CD1c-positive myeloid dendritic cell (primary cell): ENCODE measurements around the gene ATP1A3.

ENCODE experiments used
- DNase-seq: peaks from one replicate; pipeline ENCODE4 v3.0.0-alpha.2; 2016; ENCODE audit errors: extremely low spot score

Gene ATP1A3

DNA sequence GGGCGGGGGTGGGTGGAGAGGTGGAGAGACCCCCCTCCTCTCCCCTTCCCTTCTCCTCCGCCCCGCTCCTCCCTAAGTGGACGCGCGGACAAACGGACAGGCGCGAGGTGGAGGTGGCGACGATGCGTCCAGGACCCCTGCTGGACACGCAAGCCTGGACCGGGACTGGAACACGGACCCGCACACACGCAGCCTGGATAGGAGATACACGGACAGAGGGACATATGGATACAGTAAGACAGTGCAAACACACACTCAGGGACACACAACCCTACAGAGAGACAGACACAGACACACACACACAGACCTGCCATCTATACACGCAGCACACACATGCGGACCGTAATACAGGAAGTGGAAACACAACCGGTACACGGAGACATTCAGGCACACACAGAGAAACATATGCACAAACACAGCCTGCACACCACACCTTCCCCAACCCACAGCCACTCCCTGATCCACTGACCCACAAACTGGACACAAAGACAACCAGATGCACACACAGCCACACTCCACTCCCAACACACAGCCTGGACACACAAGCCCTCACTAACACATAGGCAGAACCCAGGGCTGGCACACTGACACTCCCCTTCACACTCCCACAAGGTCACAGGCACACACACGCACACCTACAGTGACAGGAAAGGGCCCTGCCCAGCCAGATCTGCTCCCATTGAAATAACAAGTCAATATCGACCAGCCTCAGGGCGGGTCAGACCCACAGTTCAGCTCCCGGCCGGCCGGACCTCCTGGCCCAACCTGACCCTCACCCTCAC, 65.1 kb downstream of the ATP1A3 start:
- DNase-seq, result peak; percentile 40

DNA sequence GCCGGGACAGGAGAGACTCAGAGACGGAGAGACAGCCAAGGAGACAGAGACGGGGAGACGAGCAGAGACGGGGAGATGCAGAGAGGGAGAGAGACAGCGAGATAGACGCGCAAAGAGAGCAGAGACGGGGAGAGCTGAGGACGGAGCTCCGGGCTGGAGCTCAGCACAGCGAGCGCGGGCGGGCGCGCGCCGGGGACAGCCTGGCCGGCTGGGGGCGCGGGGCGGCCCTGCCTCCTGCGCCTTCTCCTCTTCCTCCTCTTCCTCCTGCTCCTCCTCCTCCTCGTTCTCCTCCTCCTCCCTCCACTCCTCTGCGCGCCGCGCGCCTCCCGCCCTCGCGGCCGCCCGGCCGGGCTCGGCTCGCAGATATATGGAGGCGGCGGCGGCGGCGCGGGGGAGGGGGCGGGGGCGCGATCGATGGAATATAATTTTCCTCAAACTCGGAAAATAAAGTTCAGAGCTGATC, 65.8 kb downstream of the ATP1A3 start, which contains the start of gene ERFL:
Gene ERFL, minus strand, starts transcription at position 229 of the 463 bp plus-strand sequence. CDS start 15,530 bp downstream, outside the sequence.
- peak; percentile 8 for DNase-seq

DNA sequence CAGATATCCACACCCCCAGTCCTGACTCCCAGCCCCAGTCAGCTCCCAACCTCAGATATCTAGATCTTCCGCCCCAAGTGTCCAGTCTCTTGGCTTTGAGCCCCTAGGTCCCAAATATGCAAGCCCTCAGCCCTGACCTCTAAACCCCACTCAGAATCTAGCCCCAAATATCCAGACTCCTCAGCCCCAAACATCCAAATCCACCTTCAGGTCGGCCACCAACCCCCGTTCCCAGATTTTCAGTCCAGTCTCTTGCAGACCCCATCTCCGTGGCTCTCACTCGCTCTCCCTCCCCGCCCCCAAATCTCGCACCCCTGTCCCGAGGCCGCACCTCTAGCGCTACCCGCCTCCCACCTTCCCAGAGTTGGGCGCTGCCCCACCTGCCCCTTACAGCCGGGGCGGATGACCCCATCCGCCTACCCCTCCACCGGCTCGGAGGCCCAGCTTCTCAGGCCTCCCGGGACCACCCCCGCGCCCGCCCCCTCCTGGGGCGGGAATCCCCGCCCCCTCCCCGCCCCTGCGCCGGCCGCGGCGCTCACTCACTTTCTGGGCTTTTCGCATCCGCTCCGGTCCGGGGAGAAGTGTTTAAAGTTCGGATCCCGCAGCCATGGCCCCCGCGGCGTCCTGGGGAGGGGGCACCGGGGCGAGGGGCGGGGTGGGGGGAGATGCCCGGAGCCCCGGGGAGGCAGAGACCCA, 66.4 kb downstream of the ATP1A3 start:
- DNase-seq, result no peak

DNA sequence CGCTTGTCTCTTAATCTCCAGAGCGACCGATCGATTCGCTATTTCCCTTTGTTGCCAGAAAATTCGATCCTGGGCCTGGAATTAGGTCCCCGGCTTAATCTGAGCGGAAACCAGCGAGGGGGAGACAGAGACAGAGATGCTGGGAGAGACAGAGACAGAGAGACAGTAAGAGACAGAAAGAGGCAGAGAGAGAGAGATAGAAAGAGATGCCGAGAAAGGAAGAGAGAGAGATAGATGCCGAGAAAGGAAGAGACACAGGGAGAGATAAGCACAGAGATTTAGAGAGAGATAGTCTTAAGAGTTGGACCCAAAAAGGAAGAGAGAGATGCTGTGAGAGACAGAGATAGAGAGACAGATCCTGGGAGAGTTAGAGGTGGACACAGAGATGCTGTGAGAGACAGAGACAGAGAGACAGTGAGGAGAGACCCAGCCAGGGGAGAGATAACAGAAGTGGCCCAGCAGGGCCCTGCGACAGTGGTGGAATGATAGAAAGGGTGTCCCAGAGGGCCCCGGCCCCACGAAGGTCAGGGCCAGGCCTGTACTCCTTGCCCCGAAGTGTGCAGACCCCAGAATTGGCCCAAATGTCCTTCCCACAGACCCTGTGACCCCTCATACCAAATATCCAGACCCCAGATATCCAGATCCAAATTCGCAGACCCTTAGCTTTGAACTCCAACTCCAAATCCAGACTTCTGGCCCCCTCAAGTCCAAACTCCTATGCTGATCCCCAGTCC, 67.1 kb downstream of the ATP1A3 start:
- no peak for DNase-seq

DNA sequence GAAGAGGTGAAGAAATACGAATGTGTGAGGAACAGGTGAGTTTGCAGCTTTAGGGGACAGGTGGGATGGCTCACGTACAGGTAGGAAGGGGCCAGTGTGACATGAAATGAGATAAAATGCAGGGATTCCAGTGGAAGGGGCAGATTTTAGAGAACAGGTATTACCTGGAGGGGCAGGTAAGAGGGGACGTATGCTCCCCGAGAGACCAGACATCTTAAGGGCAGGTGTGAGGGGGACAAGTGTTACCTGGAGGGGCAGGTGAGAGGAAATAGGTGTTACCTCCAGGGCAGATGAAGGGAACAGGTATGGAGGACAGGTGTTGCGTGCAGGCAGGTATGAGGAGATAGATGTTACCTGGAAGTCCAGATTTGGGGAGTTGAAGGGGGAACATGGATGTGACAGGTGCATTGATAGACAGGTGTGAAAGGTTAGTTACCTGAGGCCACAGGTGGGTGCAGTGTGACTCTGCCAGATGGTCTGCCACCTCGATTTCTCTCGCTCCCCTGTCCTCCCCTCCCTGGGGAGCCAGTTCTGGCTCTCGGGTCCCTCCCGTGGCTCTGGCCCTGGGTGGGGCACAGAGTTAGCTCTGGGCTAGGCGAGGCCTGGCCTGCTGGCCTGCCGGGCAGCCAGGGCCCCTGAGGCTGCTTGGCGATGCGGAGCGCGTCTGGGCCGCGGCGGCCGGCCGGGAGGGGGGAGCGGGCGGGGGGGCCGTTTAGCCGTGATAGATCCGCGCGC, 67.8 kb downstream of the ATP1A3 start:
- no peak for DNase-seq

DNA sequence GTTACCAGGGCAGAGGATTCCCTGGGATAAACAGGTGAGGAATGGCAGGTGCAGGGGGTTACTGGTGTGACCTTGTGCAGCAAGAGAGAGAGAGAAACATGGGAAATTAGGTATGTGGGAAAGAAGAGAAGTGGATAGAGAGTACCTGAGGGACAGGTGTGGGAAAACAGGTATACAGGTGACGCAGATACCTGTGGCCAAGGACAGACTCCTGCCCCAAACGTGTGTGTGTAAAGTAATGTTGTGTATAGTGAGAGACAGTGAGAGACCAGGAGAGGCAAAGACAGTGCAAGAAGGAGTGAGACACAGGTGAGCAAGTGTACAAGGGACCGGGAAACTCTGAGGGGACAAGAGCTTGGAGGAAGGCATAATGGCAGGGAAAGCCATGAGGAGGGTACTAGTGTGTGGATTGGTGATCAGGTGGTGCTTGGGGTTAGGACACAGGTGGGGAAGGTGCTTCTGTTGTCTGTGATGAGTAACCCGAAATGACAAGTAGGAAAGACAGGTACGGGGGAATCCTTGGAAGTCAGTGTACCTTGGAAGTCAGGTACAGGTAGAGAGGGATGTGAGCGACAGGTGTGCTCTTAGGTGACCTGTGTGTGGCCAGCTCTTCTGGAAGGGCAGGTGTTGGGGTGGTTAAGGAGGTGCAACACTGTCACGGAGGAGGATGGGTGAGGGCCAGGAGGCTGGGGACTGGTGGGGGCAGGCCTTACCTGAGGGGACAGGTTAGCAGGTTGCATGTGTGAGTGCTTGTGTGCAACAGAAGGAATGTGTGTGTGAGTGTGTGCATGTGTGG, 68.6 kb downstream of the ATP1A3 start:
- no peak for DNase-seq

DNA sequence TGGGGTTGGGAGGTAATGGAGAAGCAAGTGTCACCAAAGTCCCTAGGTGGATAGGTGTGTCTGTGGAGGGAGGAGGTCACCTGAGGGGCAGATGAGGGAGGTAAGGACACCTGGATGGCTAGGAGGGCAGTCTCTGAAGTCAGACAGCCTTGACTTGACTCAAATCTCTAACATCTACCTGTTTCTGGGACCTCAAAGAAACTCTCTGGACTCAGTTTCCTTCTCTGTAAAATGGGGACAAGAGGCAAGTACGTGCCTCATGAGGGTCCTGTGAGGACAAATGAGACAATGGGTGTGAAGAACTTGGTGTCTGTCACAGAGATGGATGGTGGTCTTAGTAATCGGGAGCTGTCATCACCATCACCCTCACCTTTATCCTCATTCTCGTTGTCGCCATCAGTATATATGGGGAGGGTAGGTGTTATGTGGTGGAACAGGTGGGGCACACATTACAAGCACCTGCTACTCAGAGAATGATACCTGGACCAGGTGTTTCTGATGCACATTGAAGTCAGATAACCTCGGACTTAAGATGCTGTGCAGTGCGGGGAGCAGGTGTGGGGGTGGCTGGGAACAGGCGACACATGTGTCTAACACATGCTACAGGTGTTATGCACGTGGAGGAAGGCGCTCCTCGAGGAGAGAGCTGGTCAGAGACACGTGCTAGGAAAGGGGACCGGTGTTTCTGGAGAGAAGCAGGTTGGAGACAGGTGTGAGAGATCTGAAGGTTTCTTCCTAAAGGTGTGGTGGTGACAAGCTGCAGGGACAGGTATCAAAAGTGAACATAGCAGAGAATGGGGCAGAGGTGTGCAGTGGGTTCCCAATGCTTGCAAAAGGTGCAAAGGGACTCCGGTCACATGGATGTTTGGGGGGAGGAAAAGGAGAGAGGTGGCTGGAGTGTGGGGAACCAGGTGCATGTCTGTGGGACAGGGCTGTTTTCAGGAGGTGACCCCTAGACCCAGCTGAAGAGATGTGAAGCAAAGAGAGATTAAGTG, 69.6 kb downstream of the ATP1A3 start:
- DNase-seq, result no peak

DNA sequence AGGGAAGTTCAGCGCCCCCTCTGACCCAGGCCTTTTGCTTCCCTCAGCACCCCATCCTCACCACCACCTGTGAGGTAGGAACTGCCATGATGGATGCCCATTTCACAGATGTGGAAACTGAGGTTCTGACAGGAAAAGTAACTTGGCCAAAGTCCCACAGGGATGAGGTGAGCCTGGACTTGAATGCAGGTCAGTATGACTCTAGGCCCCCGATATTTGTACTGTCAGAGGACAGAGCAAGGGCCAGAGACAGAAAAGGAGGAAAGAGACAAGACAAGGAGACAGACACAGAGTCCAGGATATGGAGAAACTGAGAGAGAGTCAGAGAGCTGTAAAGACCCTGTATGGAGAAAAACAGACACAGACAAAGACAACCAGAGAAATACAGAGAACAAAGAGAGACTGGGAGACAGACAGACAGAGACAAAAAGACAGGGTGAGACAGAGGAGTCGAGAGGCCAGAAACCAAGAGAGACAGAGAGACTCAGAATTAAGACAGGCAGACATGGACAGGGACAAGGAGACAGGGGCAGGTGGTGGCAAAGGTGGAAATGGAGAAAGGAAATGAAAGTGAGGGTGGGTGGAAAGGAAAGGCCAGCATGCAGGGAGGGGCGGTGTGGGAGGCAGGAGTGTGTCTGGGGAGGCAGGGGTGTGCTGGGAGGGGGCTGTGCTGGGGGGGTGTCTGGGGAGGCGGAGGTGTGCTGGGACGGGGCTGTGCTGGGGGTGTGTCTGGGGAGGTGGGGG, 70.8 kb downstream of the ATP1A3 start:
- no peak for DNase-seq

DNA sequence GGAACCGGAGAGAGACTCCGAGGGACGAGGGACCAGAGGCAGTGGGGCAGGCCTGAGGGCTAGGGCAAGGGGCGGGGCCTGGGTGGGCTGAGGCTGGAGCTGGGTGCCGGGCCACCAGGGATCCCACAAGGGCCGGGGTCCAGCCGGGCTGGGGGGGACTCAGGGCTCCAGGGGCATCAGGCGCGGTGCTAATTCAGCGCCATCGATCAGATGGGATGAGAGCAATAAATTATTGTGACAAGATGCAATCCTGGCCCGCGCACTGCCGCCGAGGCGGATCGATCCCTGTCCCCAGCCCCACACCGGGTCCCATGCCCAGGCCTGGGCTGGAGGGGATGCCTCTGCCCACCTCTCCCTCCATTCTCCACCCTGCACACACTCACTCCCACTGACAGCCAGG, 71.4 kb downstream of the ATP1A3 start:
- DNase-seq, result no peak

DNA sequence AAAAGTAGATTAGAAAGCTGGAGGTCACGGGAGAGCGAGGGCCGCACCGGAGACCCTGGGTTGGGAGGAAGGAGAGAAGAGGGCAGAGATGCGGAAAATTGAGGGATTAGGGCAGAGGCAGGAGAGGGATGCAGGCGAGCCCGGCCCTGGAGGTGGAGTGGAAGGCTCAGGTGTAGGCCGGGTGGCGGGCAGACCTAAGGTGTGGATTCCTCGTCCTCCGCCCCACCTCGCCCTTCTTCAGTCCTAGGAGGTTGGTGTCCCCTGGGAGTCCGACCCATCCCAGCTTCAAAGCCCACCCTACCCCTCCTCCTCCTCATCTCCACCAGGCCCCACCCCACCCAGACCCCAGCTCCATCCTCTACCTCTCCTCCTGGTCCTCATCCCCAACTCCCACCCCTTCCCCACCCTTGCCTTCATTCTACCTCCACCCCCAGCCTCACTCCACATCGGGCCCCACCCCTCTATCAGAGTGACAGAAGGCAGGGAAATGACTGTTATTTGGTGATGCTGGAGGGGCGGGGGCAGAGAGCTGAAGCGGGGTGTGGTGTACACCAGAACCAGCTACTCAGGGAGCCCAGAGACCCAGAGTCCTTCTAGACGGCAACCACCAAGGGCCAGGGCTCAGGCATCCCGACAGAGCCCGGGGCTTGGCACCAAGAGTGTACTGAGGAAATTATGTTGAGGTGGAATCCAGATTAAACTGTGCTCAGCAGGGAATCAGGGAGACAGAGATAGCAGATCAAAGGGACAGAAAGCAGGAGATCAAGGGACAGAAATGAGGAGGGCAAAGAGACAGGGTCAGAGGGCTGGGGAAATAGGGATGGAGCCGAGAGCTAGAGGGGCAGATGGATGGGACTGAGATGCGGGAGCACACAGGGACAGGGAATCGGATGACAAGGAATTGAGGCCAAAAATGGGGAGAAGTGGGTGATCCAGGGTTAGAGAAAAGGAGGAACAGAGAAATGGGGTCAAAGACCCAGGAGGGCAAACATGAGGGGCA, 72.2 kb downstream of the ATP1A3 start:
- no peak for DNase-seq

DNA sequence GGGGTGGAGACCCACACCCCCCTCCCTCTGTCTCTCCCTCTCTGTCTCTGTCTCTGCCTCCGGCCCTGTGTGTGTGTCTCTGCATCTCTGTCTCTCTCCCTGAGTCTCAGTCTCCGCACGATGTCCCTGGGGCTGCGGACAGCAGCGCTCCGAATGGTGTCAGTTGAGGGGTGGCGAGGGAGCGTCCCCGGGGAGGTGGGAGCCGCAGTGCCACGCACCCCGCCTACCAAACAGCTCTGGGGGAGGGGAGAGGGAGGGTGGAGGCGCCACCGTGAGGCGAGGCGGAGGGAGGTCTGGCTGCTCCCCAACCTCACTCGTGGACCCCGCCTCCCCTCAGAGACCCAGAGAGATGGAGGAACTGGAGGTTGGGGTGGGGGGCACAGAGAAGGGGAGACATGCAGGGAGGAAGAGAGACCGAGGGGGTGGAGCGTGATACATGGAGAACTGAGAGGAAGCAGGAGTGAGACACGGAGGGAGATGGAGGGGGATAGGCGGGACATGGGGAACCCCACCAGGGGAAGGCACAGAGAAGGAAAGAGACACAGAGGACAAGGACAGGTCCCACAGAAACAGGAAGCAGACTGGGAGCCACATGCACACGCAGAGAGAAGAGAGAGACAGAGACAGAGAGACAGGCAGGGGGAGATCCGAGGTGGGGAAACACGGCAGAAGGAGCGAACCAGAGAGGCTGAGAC, 73.0 kb downstream of the ATP1A3 start:
- DNase-seq, result peak; percentile 12

DNA sequence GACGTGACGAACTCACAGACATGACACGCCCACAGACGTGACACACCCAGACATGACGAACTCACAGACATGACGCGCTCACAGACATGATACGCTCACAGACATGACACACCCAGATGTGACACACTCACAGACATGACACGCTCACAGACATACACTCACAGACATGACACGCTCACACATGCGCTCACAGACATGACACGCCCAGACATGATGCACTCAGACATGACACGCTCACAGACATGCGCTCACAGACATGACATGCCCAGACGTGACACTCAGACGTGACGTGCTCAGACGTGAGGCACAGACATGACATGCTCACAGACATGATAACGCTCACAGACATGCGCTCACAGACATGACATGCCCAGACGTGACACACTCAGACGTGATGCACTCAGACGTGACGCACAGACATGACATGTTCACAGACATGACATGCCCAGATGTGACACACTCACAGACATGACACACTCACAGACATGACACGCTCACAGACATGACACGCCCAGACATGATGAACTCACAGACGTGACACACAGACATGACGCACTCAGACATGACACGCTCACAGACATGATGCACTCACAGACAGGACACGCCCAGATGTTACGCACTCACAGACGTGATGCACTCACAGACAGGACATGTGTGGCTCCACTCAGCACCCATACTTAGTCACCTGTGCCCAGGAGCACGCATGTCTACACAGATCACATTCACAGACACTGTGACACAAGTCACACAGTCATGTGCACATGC, 73.9 kb downstream of the ATP1A3 start:
- no peak for DNase-seq

DNA sequence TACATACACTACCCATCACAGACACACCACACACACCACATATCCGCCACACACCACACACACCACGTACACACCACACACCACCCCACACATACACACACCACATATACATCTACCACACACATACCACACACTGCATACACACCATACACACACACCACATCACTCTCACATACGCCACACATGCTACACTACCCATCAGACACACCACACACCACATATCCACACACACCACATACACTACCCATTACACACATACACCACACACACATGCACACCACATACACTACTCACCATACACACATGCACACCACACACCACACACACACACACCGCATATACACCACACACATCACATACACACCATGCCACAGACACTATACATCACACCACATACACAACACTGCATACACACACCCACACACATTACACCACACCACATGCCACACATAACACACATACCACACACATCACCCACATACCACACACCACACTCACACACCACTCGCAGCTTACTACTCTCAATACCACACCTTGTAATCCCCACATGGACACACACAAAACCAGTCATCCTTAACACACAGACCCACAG, 75.3 kb downstream of the ATP1A3 start:
- DNase-seq, result no peak

DNA sequence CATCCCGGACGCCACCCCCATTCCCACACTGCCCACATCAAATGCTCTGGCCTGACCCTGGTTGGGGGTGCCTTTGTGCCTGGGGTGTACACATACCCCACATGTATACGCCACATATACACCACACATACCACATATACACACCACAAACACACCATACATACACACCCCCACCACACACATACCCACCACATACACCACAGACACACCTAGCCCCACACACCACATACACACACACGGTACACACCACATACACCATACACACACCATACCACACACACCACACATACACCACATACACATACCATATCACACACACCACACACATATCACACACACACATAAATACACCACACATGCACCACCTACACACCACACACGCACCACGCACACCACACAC, 75.9 kb downstream of the ATP1A3 start:
- no peak for DNase-seq

DNA sequence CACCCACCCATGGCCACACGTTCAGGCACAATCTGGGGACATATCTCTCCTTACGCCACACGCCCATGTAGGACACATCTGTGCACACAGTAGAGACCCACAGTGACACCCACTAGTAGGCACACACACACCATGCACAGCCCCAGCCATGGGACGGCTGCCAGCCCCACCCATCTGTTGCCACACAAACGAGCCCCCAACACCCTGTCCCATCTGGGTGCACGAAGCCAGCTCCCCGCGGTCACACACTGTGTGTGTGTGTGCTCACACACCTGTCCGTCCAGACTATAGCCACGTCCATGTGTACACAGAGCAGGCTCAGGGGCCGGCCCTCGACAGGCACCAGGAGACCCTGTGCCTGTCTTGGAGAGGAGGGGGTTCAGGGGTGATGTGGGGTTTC, 76.4 kb downstream of the ATP1A3 start:
- DNase-seq, result no peak
